GM19239 (cell line): ENCODE results near the gene ORC2.

Experiments used
- DNase-seq: peaks from one replicate; pipeline ENCODE4 v3.0.0; 2011; ENCODE audit warnings: low spot score; ENCODE audit not compliant: insufficient read length
- FAIRE-seq: peaks from 2 replicates; lab custom pipeline; 2011; peaks lifted over from hg19 to GRCh38; lab: Jason Lieb, UNC

Gene ORC2

GRCh38 chr2:200864176-200865034 is 99.1 kb downstream of the ORC2 start, which contains the start of gene CLK1:
CLK1 (minus strand) TSS chr2:200864658; CDS start chr2:200861862, 2,796 bp downstream.
- FAIRE-seq (peak; percentile 95), DNase-seq (peak; percentile 81)

- DNase-seq (no peak), FAIRE-seq (peak; percentile 44)
These were observed 99.7 kb downstream of the ORC2 start for GRCh38 chr2:200863782-200864175.

GRCh38 chr2:200862532-200863000 is 100.9 kb downstream of the ORC2 start:
- DNase-seq = no peak
- peak; percentile 86 for FAIRE-seq

GRCh38 chr2:200861617-200862155 is 101.8 kb downstream of the ORC2 start:
- DNase-seq (no peak), FAIRE-seq (no peak)

- no peak for FAIRE-seq
These were observed 103.2 kb downstream of the ORC2 start for GRCh38 chr2:200860092-200860795.

More at GRCh38 chr2:200860092-200860795, 103.2 kb downstream of the ORC2 start:
- no peak for DNase-seq
